Measurements from ENCODE around the gene RPGRIP1.
"Not testable (repeated sequence)": the region's sequence is repeated elsewhere in the genome, so short reads cannot be mapped to it uniquely, and the experiment has no call there.

The RPGRIP1 gene

GRCh38 chr14:21279783-21280182 is at the start of gene RPGRIP1:
RPGRIP1 (plus strand) TSS chr14:21280083; CDS start chr14:21287977, 7,894 bp downstream.
- DNase-seq = no peak

GRCh38 chr14:21231020-21231652 is 48.7 kb upstream of the RPGRIP1 start:
- no peak for DNase-seq

GRCh38 chr14:21233457-21234076 is 46.3 kb upstream of the RPGRIP1 start:
- peak; percentile 13 for DNase-seq

- DNase-seq = no peak
These were observed 45.8 kb upstream of the RPGRIP1 start for GRCh38 chr14:21234112-21234511.

GRCh38 chr14:21236948-21237797 is 42.7 kb upstream of the RPGRIP1 start:
- DNase-seq = no peak

- no peak for DNase-seq
These were observed 40.9 kb upstream of the RPGRIP1 start for GRCh38 chr14:21238823-21239518.

GRCh38 chr14:21240417-21240816 is 39.5 kb upstream of the RPGRIP1 start:
- no peak for DNase-seq

GRCh38 chr14:21241218-21241819 is 38.6 kb upstream of the RPGRIP1 start:
- DNase-seq = no peak

- no peak for DNase-seq
These were observed 35.3 kb upstream of the RPGRIP1 start for GRCh38 chr14:21244544-21244943.

GRCh38 chr14:21245813-21246212 is 34.1 kb upstream of the RPGRIP1 start:
- DNase-seq = no peak

GRCh38 chr14:21248338-21248737 is 31.5 kb upstream of the RPGRIP1 start:
- no peak for DNase-seq

GRCh38 chr14:21248739-21249411 is 31.0 kb upstream of the RPGRIP1 start:
- no peak for DNase-seq

GRCh38 chr14:21251215-21251614 is 28.7 kb upstream of the RPGRIP1 start:
- no peak for DNase-seq

GRCh38 chr14:21252149-21252548 is 27.7 kb upstream of the RPGRIP1 start:
- DNase-seq = no peak

GRCh38 chr14:21255385-21256101 is 24.3 kb upstream of the RPGRIP1 start:
- DNase-seq = no peak

GRCh38 chr14:21256102-21256447 is 23.8 kb upstream of the RPGRIP1 start:
- not testable (repeated sequence) for DNase-seq

GRCh38 chr14:21256539-21257393 is 23.1 kb upstream of the RPGRIP1 start:
- no peak for DNase-seq

GRCh38 chr14:21257394-21257909 is 22.4 kb upstream of the RPGRIP1 start:
- DNase-seq = no peak

- DNase-seq = no peak
These were observed 21.6 kb upstream of the RPGRIP1 start for GRCh38 chr14:21258005-21258888.

All from NCI-H1436 (cell line).